ENCODE data around the gene TAGLN. TPM values are rescaled to one million over a fixed set of nuclear protein-coding genes. Genes with fewer than 3 reads are reported as not detected.
"Not testable (repeated sequence)": the region's sequence is repeated elsewhere in the genome, so short reads cannot be mapped to it uniquely, and the experiment has no call there.

Gene TAGLN
- polyA plus RNA-seq, 6 donors from 2014 or later, result 5.2 to 11.5 (median 6.8) TPM; not detected in 1

DNA sequence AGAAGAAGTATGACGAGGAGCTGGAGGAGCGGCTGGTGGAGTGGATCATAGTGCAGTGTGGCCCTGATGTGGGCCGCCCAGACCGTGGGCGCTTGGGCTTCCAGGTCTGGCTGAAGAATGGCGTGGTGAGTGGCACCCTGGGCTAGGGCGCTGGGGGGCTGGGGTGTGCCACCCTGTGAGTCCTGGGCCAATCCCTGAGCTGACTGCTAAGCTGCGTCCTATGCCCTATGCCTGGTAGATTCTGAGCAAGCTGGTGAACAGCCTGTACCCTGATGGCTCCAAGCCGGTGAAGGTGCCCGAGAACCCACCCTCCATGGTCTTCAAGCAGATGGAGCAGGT lies 3.9 kb downstream of the TAGLN start:
- no peak for DNase-seq
- Mint-ChIP-seq H3K4me3 (no peak overlapping the region), H3K36me3 (peaks cover 9 to 11% of the 10 kb centered on the region in 2 donors), H3K4me1 (peaks cover 15 to 23% (median 21%) of the 10 kb centered on the region in 3 donors), H3K27me3 (no peaks in the 10 kb centered on the region), H3K9me3 (no peaks in the 10 kb centered on the region), H3K27ac (peak overlapping the region in 4 of 6 donors; percentile 41 to 91 (median 76))
- no peak for ATAC-seq (ENCODE audit: low read depth in 2 of 2)

DNA sequence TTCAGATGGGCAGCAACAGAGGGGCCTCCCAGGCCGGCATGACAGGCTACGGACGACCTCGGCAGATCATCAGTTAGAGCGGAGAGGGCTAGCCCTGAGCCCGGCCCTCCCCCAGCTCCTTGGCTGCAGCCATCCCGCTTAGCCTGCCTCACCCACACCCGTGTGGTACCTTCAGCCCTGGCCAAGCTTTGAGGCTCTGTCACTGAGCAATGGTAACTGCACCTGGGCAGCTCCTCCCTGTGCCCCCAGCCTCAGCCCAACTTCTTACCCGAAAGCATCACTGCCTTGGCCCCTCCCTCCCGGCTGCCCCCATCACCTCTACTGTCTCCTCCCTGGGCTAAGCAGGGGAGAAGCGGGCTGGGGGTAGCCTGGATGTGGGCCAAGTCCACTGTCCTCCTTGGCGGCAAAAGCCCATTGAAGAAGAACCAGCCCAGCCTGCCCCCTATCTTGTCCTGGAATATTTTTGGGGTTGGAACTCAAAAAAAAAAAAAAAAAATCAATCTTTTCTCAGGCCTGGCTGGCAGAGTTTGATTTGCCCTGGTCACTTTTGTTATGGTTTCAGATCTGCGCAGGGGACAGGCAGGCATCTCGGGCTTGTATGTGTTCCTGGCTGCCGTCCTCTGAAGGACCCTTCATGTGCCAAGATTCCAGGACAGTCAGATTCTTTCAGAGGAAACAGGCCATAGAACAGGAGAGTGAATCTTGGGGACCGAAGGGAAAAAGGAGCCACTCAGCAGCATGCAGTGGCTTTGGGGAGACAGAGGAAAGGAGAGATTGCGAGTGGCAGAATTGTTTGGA lies 5.3 kb downstream of the TAGLN start:
- Mint-ChIP-seq H3K36me3 (peaks cover 9 to 11% of the 10 kb centered on the region in 2 donors), H3K4me1 (peaks cover 9 to 15% (median 14%) of the 10 kb centered on the region in 3 donors), H3K4me3 (no peak overlapping the region), H3K27ac (peak overlapping the region; percentile 10 to 87 (median 36)), H3K9me3 (no peaks in the 10 kb centered on the region), H3K27me3 (no peaks in the 10 kb centered on the region)
- DNase-seq (no peak), ATAC-seq (ENCODE audit: low read depth in 2 of 2) (no peak)

DNA sequence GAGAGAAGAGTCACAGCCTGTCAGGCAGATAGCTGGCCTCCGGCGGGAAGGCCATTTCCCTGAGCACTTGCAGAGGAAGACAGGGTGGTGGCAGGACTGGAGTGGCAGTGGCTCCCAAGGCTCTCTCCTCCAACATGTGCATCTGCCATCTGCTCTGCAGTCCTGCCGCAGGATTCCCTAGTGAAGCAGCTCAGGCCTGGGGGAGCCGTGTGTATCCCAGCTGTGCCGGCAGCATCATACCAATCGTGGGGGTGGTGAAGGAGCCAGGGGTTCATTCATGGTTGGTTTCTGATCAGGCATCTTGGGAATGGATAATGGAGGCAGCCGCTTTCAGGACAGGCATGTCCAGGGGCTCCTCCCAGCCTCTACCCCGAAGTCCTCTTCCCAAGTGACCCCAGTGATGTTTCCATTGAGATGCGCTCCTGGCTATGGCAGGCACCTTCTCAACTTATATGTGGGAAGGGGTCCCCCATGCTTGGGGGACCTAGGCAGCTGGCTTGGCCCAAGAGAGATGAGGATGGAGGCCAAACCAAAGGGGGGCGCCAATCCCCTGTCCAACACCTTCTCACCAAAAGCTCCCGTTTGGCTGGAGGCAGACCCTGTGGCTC lies 6.1 kb downstream of the TAGLN start:
- Mint-ChIP-seq H3K36me3 (peaks cover 11 to 13% of the 10 kb centered on the region in 2 donors), H3K27me3 (no peaks in the 10 kb centered on the region), H3K4me1 (peaks cover 9 to 14% (median 14%) of the 10 kb centered on the region in 3 donors), H3K27ac (peak overlapping the region in 5 of 6 donors; percentile 10 to 57 (median 42)), H3K9me3 (no peaks in the 10 kb centered on the region), H3K4me3 (peak overlapping the region in 2 of 8 donors; percentile 42 to 52)
- DNase-seq (no peak), ATAC-seq (ENCODE audit: low read depth in 2 of 2) (no peak)

DNA sequence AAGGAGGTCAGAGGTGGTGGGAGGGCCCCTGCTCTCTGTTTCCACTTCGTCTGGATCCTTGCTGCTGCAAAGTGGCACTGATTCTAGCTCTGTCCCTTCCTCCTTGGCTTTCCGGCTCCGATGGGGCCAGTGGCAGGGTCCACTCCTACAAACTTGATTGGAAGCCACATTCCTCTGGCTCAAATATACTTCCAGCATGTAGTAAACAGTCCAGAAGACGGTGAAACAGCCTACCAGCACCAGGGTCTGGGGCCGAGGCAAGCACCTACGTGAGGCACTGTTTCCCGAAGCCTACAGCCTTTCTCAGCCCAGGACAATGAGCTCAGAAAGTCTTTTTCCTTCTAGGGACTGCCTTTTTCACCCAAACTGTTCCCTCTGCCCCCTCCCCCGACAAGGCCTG lies 6.9 kb downstream of the TAGLN start:
- H3K36me3 Mint-ChIP-seq, result peaks cover 13% of the 10 kb centered on the region in 2 donors
- H3K9me3 Mint-ChIP-seq; H3K4me3 Mint-ChIP-seq; ATAC-seq (ENCODE audit: low read depth in 2 of 2); H3K27ac Mint-ChIP-seq; DNase-seq; H3K4me1 Mint-ChIP-seq; H3K27me3 Mint-ChIP-seq: not testable (repeated sequence)

DNA sequence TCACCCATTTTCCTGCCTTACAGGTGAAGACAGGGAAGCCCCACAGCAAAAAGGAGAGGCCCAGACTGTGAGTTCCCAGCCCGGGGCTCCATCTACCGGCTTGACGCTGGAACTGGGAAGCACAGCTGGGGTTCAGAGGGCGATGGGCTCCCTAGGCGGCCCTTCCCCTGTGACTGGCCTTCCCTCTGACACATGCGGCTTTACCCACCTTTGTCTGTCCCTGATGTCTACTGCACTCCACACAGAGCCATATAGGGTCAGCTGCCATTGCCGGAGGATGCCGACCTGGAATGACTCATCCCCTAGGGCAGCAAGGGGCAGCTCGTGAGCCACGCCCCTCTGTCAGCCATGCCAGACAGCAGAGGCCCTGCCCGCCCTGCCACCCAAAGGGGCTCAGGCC lies 7.7 kb downstream of the TAGLN start:
- not testable (repeated sequence) for H3K4me1 Mint-ChIP-seq; H3K9me3 Mint-ChIP-seq; H3K4me3 Mint-ChIP-seq; ATAC-seq (ENCODE audit: low read depth in 2 of 2); H3K27ac Mint-ChIP-seq; DNase-seq; H3K27me3 Mint-ChIP-seq
- H3K36me3 Mint-ChIP-seq, result peaks cover 13 to 20% of the 10 kb centered on the region in 2 donors

DNA sequence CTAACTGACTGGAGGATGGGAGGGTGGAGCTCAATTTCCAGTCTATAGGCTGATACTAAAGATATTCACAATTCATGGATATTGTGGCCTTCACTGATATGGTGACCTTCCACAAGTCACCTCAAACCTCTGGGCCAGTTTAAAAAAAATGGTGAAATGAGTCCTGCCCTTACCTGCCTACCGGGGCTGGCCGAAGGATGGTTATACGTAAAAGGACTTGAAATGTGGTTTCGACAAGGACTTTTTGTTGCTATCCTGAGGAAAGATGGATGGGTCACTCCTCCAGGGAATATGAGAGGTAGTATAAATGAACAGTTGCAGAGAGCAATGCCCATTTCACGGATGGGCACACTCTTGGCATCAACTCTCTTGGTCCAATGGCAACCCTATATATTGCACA lies 8.3 kb downstream of the TAGLN start:
- H3K27ac Mint-ChIP-seq; H3K4me1 Mint-ChIP-seq; ATAC-seq (ENCODE audit: low read depth in 2 of 2); DNase-seq; H3K27me3 Mint-ChIP-seq; H3K4me3 Mint-ChIP-seq; H3K9me3 Mint-ChIP-seq: not testable (repeated sequence)
- peaks cover 13 to 21% of the 10 kb centered on the region in 2 donors for H3K36me3 Mint-ChIP-seq

DNA sequence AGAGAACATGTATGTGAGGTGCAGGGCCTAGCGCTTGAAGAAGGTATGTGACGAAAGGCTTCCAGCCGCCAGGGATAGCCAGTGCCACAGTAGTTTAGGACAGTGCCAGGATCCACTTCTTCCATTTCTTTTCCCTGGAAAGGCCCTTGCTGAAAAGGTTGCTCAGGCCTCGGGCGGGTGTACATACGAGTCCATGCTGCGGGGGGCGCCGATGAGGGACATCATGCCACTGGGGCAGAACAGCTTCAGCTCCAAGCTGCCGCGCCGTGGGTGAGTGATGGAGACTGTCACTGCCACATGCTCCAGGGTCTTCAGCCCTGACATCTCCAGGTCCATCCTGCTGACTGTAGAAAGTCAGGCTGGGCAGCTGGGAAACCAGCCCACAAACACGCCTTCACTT lies 9.5 kb downstream of the TAGLN start:
- H3K36me3 Mint-ChIP-seq, result peaks cover 13 to 31% of the 10 kb centered on the region in 2 donors
- DNase-seq; ATAC-seq (ENCODE audit: low read depth in 2 of 2); H3K9me3 Mint-ChIP-seq; H3K27me3 Mint-ChIP-seq; H3K4me1 Mint-ChIP-seq; H3K4me3 Mint-ChIP-seq; H3K27ac Mint-ChIP-seq: not testable (repeated sequence)

DNA sequence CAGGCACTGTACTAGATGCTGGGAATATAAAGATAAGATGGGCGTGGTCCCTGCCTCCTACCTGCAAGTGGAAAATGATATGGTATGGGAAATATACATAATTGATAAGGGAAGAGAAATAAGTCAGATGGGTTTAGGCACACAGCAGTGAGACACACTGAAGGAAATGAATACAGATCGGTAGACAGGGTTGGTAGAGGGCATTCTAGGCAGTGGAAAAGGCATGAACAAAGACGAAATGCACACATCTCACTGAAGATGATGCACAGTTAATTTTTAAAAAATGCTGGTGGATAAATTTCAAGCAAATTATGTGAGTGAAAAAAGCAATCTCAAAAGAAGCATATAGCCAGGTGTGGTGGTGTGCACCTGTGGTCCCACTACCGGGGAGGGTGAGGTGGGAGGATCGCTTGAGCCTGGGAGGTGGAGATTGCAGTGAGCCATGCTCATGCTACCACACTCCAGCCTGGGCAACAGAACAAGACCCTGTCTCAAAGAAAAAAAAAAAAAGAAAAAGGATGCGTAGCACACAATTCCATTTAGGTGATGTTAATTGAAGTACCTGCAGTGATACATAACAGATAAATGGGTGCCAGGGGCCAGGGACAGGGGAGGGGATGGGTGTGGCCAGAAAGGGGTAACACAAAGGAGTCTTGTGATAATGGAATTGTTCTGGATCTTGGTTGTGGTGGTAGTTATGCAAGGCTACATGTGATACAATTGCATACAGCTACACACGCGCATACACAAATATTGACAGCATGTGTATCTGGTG lies 10.4 kb downstream of the TAGLN start:
- not testable (repeated sequence) for H3K27me3 Mint-ChIP-seq

DNA sequence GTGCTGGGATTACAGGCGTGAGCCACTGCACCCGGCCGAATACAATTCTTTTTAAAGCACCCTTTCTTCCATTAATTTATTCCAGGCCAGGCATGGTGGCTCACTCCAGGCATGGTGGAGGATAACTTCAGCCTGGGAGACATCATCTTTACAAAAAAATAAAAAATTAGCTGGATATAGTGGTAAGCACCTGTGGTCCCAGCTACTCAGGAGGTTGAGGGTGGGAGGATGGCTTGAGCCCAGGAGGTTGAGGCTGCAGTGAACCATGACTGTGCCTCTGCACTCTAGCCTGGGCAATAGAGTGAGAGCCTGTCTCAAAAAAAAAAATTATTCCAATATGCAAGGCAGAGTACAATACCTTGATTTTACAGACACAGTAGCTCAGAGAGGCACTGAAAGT lies 11.4 kb downstream of the TAGLN start:
- H3K27me3 Mint-ChIP-seq, result no peaks in the 10 kb centered on the region
- peak overlapping the region in 2 of 6 donors; percentile 27 to 92 for H3K27ac Mint-ChIP-seq
- DNase-seq (no peak), ATAC-seq (ENCODE audit: low read depth in 2 of 2) (no peak)
- H3K4me3 Mint-ChIP-seq, result no peak overlapping the region
- no peaks in the 10 kb centered on the region for H3K9me3 Mint-ChIP-seq
- peaks cover 0 to 5% (median 1%) of the 10 kb centered on the region in 3 donors for H3K4me1 Mint-ChIP-seq
- peaks cover 9 to 31% of the 10 kb centered on the region in 2 donors for H3K36me3 Mint-ChIP-seq

More for the DNA sequence above, 10.4 kb downstream of the TAGLN start:
- H3K27ac Mint-ChIP-seq, result peak overlapping the region in 4 of 6 donors; percentile 4 to 62 (median 18)
- not testable (repeated sequence) for DNase-seq; H3K4me3 Mint-ChIP-seq; H3K4me1 Mint-ChIP-seq; ATAC-seq (ENCODE audit: low read depth in 2 of 2); H3K9me3 Mint-ChIP-seq
- H3K36me3 Mint-ChIP-seq, result peaks cover 18 to 37% of the 10 kb centered on the region in 2 donors

DNA sequence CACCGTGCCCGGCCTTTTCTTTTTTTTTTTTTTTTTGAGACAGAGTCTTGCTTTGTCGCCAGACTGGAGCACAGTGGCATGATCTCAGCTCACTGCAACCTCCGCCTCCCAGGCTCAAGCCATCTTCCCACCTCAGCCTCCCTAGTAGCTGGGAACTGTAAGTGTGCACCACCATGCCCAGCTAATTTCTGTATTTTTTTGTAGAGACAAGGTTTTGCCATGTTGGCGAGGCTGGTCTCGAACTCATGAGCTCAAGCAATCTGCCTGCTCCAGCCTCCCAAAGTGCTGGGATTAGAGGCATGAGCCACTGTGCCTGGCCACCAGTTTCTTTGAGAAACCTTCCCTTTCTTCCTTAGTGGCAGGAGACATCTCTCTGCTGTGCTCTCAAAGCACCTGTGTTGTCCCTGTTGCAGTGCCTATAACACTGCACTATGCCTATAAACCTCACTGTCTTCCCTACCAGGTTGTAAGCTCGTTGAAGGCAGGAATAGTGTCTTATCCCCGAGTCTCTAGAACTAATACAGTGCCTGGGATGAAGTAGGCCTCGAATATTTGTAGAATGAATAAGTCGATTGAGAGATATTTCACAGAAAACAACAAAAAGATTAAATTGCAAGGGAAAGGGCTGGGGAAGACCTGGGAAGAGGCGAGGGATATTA lies 13.7 kb downstream of the TAGLN start:
- DNase-seq, result no peak
- H3K27me3 Mint-ChIP-seq, result no peaks in the 10 kb centered on the region
- peaks cover 0 to 5% (median 1%) of the 10 kb centered on the region in 3 donors for H3K4me1 Mint-ChIP-seq
- H3K4me3 Mint-ChIP-seq, result no peak overlapping the region
- H3K27ac Mint-ChIP-seq, result peak overlapping the region in 2 of 6 donors; percentile 24 to 34
- ATAC-seq (ENCODE audit: low read depth in 2 of 2), result no peak
- H3K9me3 Mint-ChIP-seq, result no peaks in the 10 kb centered on the region
- peaks cover 9 to 31% of the 10 kb centered on the region in 2 donors for H3K36me3 Mint-ChIP-seq

DNA sequence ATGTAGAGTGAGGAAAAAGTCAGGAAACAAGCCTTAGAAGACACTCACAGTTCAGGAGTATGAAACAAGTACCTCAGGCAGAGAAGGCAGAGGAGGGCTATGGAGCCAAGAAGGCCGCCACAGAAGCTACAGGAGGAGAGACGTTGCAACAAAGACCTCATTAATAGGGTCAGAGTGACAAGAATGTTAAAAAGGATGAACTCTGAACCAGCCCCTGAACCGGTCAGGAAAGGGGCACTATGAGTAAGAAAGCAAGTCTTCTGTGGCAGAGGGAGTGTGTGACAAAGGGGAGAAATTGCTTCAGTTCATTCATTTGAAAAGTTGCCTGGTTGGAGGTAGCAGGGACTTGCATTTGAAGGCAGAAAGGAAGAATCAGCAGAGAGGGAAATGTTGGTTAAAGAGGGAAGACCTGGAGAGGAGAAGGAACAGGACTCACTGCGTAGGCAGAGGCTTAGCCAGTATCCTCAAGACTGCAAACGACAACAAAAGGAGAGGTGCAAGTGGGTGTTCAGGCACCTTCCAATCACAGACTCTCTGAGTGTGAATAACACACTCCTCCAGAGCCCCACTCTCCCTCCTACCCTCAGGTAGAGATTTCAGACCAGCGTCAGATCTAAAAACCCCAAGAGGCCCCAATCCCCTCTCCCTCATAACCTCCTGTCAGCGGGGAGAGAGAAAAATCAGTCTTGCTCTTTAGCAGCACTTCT lies 15.4 kb downstream of the TAGLN start:
- peaks cover 14 to 43% of the 10 kb centered on the region in 2 donors for H3K36me3 Mint-ChIP-seq
- ATAC-seq (ENCODE audit: low read depth in 2 of 2) (no peak), DNase-seq (no peak)
- peak overlapping the region in 4 of 6 donors; percentile 14 to 83 (median 47) for H3K27ac Mint-ChIP-seq
- H3K9me3 Mint-ChIP-seq, result no peaks in the 10 kb centered on the region
- H3K4me1 Mint-ChIP-seq, result peaks cover 1 to 6% (median 5%) of the 10 kb centered on the region in 3 donors
- H3K4me3 Mint-ChIP-seq, result no peak overlapping the region
- no peaks in the 10 kb centered on the region for H3K27me3 Mint-ChIP-seq

DNA sequence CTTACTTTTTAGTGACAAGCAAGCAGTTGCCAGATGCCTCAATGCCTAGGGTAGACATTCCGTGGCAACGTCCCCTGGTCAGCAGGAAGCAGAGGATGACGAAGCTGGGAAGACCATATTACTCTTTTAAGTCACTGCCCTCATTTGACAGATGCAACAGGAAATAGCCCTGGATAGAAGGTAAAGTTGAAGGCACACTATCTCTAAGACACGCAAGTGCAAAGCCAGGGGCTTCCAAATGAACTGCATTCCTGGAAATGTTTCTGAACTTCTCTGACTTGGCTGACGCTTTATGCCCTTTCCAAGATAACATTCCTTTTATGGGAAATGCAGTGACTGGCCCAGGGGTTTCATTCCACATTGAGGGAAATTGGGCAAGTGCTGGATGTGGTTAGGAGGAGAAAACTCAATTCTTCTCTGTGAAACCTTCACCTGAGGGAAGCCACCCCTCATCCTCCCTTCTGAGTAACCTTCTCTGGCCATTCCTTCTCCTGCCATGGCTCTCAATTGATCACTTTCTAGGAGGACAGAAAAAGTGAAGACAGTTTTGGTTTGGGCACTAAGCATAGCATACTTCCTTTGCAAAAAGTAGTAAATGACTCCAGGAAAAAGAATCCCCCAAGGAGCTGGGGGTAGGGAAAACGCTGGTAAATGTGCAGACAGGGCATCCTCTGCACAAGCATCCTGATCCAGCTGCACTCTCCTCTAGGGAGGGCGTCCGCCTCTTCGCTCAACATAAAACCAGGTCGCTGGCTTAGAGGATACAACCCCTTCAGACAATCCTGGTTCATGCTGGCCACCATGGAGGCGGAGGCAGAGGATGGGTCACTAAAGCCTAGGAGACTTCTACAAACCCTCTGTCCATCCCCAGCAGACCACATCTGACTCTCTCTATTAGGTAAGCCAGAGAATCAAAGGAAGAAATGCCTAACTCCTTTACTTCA lies 18.2 kb downstream of the TAGLN start:
- Mint-ChIP-seq H3K4me1 (peaks cover 0 to 11% (median 4%) of the 10 kb centered on the region in 3 donors), H3K9me3 (no peaks in the 10 kb centered on the region), H3K36me3 (peaks cover 11 to 34% of the 10 kb centered on the region in 2 donors), H3K27ac (peak overlapping the region in 3 of 6 donors; percentile 10 to 90 (median 38)), H3K27me3 (no peaks in the 10 kb centered on the region), H3K4me3 (no peak overlapping the region)
- ATAC-seq (ENCODE audit: low read depth in 2 of 2), result no peak
- DNase-seq, result no peak

Data from naive B cell (primary cell).